ENCODE measurements around the gene SIN3B. TPM values are rescaled to one million over a fixed set of nuclear protein-coding genes. Genes with fewer than 3 reads are reported as not detected.
"Not testable (repeated sequence)": the region's sequence is repeated elsewhere in the genome, so short reads cannot be mapped to it uniquely, and the experiment has no call there.

The SIN3B gene, protein sequence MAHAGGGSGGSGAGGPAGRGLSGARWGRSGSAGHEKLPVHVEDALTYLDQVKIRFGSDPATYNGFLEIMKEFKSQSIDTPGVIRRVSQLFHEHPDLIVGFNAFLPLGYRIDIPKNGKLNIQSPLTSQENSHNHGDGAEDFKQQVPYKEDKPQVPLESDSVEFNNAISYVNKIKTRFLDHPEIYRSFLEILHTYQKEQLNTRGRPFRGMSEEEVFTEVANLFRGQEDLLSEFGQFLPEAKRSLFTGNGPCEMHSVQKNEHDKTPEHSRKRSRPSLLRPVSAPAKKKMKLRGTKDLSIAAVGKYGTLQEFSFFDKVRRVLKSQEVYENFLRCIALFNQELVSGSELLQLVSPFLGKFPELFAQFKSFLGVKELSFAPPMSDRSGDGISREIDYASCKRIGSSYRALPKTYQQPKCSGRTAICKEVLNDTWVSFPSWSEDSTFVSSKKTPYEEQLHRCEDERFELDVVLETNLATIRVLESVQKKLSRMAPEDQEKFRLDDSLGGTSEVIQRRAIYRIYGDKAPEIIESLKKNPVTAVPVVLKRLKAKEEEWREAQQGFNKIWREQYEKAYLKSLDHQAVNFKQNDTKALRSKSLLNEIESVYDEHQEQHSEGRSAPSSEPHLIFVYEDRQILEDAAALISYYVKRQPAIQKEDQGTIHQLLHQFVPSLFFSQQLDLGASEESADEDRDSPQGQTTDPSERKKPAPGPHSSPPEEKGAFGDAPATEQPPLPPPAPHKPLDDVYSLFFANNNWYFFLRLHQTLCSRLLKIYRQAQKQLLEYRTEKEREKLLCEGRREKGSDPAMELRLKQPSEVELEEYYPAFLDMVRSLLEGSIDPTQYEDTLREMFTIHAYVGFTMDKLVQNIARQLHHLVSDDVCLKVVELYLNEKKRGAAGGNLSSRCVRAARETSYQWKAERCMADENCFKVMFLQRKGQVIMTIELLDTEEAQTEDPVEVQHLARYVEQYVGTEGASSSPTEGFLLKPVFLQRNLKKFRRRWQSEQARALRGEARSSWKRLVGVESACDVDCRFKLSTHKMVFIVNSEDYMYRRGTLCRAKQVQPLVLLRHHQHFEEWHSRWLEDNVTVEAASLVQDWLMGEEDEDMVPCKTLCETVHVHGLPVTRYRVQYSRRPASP
- polyA plus RNA-seq (ENCODE audit: insufficient read length in 12 of 12), result 10 to 100 TPM in 11 of 12 donors, not detected in 1; 29.9 to 62.6 (median 36.1) TPM
- long read RNA-seq, donor 1, full-length matches to known transcripts, result 5 of 15 reads
- long read RNA-seq, donor 1, partial matches to known transcripts, result 10 of 15 reads
- long read RNA-seq, donor 1, other reads (novel, unspliced or antisense), result 0 of 15 reads
- long read RNA-seq, donor 2, full-length matches to known transcripts, result 2 of 7 reads
- long read RNA-seq, donor 2, partial matches to known transcripts, result 5 of 7 reads
- long read RNA-seq, donor 2, other reads (novel, unspliced or antisense), result 0 of 7 reads
- long read RNA-seq, donor 3, partial matches to known transcripts, result 0 of 2 reads
- long read RNA-seq, donor 3, other reads (novel, unspliced or antisense), result 0 of 2 reads
- long read RNA-seq, donor 4, partial matches to known transcripts, result 0 of 5 reads
- long read RNA-seq, donor 4, other reads (novel, unspliced or antisense), result 0 of 5 reads
- long read RNA-seq, donor 5, full-length matches to known transcripts, result 11 of 36 reads
- long read RNA-seq, donor 5, partial matches to known transcripts, result 25 of 36 reads
- long read RNA-seq, donor 5, other reads (novel, unspliced or antisense), result 0 of 36 reads
- long read RNA-seq, donor 6, partial matches to known transcripts, result 0 of 3 reads
- long read RNA-seq, donor 6, other reads (novel, unspliced or antisense), result 0 of 3 reads
- long read RNA-seq, donor 7, full-length matches to known transcripts, result 4 of 4 reads
- long read RNA-seq, donor 7, partial matches to known transcripts, result 0 of 4 reads
- long read RNA-seq, donor 7, other reads (novel, unspliced or antisense), result 0 of 4 reads
- long read RNA-seq, donor 8, full-length matches to known transcripts, result 11 of 34 reads
- long read RNA-seq, donor 8, partial matches to known transcripts, result 23 of 34 reads
- long read RNA-seq, donor 8, other reads (novel, unspliced or antisense), result 0 of 34 reads
- long read RNA-seq, donor 9, partial matches to known transcripts, result 0 of 3 reads
- long read RNA-seq, donor 9, other reads (novel, unspliced or antisense), result 0 of 3 reads
- long read RNA-seq, donor 10, full-length matches to known transcripts, result 4 of 4 reads
- long read RNA-seq, donor 10, partial matches to known transcripts, result 0 of 4 reads
- long read RNA-seq, donor 10, other reads (novel, unspliced or antisense), result 0 of 4 reads
- long read RNA-seq, donor 11, full-length matches to known transcripts, result 3 of 3 reads
- long read RNA-seq, donor 11, partial matches to known transcripts, result 0 of 3 reads
- long read RNA-seq, donor 11, other reads (novel, unspliced or antisense), result 0 of 3 reads

DNA sequence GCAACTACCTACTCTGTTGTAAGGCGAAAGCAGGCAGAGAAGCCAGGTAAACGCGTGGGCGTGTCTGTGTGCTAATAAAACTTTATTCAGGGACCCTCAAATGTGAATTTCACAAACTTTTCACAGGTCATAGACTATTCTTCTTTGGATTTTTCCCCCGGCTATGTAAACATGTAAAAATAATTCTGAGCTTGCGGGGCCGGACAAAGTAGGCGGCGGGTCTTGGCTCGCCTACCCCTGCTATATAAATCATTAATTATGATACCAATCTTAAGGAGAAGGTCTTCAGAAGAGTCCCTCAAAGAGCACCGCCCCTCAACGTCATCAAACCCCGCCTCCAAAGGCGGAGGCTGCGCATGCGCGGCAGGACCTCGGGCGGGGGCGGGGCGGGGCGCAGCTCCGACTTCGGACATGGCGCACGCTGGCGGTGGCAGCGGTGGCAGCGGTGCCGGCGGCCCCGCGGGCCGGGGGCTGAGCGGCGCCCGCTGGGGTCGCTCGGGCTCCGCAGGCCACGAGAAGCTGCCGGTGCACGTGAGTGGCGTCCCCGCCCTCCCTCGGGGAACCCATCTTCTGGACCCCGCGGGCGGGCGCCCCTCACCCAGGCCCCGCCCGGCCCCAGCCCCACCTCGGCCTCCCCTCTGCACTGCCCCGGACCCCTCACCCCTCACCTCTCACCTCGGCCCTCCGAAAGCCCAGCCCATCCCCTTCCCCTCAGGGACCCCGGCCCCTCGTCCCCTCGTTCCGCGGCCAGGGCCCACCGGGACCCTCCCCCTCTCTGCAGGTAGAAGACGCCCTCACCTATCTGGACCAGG is at the start of gene SIN3B:
Gene SIN3B (plus strand): TSS at position 389 of the 812 bp plus-strand sequence. CDS start 23 bp downstream, at position 412.
- DNase-seq, result peak; percentile 92

DNA sequence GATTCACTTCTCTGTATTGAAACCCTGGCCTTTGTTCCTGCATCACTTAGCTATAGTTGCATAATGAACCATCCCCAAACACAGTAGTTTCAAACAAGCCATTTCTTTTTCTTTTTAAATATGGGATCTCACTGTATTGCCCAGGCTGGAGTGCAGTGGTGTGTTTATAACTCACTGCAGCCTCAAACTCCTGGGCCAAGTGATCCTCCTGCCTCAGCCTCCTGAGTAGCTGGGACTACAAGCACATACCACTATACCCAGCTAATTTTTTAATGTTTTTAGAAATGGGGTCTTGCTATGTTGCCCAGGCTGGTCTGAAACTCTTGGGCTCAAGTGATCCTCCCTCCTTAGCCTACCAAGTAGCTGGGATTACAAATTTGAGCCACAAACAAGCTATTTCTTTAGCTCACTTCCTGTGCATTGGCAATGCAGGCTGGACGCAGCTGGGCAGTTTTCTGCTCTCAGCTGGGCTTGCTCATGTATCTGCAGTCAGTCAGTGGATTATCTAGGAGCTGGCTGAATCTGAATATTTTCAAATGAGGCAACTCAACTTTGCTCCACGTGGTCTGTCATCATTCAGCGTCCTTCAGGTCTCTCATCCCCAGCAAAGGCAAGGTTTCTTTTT is 49.5 kb upstream of the SIN3B start:
- no peak for DNase-seq

DNA sequence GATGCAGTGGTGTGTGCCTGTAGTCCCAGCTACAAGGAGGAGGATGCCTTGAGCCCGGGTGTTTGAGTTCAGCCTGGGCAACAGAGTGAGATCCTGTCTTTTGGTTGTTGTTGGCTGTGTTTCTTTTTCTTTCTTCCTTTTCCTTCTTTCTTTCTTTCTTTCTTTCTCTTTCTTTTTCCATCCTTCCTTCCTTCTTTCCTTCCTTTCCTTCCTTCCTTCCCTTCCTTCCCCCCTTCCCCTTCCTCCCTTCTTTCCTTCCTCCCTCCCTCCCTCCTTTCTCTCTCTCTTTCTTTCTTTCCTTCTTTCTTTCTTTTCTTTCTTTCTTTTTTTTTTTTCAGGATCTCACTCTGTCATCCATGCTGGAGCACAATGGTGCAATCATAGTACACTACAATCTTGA is 46.5 kb upstream of the SIN3B start:
- DNase-seq, result no peak

DNA sequence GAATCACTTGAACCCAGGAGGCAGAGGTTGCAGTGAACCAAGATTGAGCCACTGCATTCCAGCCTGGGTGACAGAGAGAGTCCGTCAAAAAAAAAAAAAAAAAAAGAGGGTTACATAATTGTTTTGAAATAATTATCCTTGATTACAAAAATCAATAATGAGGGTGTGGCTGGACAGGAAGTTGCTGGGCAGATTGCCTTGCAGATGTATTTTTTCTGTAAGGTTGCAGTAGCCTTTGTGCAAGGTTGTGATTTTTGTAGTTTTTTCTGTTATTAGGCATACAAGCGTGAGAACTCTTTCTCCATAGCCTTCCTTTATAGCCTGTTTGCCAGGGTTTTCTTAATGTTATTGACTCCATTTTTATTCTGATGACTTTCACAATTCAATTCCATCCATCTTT is 40.7 kb upstream of the SIN3B start:
- DNase-seq, result no peak

DNA sequence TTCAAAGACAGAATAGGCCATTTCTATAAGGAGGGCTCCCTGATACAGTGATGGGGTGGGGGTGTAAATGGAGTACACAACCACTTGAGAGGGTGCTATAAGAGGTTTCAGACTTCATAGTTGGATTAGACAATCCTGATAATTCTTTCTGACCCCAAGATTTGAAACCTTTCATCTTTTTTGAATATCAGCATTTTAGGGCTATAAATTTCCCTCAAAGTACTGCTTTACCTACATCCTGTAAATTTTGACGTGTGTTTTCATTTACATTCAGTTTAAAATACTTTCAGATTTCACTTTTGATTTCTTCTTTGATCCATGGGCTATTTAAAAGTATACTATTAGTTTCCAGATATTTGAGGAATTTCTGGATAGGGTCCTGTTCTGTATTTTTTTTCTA is 40.0 kb upstream of the SIN3B start:
- DNase-seq, result no peak

DNA sequence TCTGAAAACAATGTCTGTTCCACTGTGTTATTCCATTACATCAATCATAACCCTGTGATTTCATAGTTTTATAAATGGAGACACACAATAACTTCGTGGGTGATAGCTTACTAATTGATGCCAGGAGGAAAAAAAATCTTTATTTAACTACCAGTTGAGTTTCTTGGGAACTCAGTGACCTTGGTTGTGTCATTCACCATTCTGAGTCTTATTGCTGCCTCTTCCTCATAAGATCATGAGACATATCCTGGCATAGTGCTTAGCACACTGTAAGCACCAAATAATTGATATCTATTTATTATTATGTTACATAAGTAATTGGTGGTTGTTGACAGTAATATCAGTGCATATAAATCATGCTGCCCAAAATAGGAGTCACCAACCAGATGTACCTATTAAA is 39.1 kb upstream of the SIN3B start:
- no peak for DNase-seq

DNA sequence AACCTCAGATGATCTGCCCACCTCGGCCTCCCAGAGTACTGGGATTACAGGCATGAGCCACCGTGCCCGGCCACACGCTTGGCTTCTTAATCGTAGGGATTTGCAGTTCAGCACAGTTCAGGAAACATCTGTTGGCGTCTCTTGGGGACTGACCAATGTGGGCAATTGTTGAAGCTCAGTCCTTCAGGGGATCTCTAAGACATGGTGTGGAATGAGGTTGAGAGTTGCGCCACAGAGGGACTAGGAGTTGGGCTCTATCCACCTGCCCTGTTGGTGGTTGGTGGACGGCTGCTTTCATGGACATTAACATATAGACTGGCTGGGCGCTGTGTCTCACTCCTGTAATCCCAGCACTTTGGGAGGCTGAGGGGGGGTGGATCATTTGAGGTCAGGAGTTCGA is 37.3 kb upstream of the SIN3B start:
- DNase-seq, result no peak

DNA sequence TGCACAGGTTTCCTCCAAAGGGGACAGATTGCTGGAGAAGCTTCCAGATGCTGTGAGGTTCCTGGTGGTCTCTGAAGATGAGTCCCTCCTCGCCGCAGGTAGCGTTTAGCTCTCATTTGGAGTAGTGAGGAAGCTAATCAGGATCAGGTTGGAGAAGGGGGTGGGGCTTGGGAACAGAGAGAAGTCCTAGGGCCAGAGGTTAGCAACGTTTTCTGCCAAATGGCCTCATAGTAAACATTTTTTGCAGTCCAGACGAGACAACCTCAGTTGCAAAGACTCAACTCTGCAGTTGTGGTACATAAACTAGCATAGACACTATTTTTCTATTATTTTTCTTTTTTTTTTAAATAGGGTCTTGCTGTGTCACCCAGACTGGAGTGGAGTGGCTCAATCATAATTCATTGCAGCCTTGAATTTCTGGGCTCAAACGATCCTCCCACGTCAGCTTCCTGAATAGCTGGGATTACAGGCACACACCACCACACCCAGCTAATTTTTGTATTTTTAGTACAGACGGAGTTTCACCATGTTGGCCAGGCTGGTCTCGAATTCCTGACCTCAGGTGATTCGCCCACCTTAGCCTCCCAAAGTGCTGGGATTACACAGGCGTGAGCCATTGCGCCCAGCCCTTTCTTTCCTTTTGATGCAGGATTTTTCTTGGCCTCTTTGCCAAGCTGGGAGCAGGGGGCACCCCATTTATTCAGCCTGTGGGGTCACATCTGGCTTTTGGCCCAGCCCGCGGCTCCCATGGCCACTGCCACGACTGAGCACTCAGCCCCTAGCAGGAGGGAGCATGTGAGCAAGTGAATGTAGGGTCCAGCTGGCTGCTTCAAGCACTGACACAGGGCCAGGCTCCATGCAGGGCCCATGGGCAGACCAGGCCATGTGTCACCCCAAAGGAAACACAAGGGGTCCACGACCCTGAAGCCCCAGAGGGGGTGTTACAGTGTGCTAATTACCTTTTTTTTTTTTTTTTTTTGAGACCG is 34.4 kb upstream of the SIN3B start:
- no peak for DNase-seq

DNA sequence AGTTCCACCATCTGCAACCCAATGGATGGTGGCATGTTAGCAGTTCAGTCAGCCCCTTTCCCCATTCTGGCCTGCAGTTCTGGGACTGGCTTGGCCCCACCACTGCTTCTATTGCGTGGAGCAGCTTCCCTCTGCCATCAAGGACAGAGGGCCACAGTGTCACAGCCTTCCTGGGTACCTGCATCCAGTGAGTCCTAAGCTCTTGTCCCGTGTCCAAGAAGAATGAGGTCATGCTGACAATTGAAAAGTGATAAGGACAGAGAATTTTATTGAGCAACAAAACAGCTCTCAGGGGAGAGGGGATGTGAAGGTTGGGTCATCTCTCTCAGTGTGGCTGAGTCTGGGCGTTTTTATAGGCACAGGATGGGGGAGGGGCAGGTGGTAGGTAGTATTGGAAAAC is 33.5 kb upstream of the SIN3B start:
- no peak for DNase-seq

DNA sequence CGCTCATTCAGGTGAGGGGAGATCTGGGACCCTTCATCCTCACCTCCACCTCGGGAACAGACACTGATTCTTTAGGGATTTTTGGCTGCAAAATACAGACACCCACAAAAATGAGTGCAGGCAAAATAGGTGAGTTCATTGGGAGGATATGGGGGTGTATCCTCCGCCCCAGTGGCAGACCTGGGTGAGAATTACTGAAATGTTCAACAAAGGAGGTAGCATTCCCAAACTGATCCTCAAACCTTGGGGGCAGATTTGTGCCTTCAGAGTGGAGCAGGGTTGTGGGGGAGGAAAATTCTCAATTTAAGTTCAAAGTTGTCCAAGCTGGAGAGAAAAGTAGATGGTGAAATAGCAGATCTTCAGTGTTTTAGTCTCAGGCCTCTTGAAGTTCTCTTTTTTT is 31.3 kb upstream of the SIN3B start:
- no peak for DNase-seq

DNA sequence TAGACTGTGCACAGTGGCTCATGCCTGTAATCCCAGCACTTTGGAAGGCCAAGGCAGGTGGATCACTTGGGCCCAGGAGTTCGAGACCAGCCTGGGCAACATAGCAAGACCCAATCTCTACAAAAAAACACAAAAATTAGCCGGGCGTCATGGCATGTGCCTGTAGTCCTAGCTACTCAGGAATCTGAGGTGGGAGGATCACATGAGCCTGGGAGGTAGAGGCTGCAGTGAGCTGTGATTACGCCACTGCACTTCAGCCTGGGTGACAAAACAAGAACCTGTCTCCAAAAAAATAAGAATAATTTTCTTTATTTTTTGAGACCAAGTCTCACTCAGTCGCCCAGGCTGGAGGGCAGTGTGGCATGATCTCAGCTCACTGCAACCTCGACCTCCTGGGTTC is 30.9 kb upstream of the SIN3B start:
- DNase-seq, result not testable (repeated sequence)

DNA sequence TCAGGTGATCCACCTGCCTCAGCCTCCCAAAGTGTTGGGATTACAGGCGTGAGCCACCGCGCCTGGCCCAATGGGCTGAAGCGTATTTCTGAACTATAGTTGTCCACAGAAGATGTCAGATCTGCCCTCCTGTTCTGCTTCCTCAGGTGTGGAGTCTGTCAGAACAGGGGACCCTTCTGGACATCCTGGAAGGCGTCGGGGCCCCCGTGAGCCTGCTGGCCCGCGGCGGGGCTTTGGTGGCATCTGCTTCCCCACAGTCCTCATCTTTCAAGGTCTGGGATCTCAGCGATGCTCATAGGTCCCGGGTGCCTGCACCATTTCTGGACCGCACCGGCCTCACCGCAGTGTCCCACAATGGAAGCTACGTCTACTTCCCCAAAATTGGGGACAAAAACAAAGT is 29.5 kb upstream of the SIN3B start:
- DNase-seq, result no peak

DNA sequence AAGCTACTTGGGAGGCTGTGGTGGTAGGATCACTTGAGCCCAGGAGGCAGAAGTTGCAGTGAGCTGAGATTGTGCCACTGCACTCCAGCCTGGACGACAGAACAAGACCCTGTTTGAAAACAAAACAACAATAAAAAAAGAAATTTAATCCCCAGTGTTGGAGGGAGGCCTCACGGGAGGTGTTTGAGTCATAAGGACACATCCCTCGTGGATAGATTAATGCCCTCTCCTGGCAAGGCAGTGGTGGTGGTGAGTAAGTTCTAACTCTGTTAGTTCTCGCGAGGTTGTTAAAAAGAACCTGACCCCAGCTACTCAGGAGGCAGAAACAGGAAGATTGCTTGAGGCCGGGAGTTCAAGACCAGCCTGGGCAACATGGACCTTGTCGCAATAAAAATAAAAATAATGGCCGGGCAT is 27.6 kb upstream of the SIN3B start:
- no peak for DNase-seq

DNA sequence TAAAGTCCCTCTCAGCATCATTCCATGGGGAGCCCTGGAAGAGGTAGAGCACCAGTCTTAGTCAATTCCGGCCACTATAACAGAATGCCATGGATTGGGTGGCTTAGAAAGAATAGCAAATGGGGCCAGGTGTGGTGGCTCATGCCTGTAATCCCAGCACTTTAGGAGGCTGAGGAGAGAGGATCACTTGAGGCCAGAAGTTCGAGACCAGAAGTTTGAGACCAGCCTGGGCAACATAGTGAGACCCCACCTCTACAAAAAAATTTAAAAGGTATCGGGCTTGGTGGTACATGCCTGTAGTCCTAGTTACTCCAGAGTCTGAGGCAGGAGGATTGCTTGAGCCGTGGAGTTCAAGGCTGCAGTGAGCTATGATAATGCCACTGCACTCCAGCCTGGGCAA is 25.0 kb upstream of the SIN3B start:
- no peak for DNase-seq

DNA sequence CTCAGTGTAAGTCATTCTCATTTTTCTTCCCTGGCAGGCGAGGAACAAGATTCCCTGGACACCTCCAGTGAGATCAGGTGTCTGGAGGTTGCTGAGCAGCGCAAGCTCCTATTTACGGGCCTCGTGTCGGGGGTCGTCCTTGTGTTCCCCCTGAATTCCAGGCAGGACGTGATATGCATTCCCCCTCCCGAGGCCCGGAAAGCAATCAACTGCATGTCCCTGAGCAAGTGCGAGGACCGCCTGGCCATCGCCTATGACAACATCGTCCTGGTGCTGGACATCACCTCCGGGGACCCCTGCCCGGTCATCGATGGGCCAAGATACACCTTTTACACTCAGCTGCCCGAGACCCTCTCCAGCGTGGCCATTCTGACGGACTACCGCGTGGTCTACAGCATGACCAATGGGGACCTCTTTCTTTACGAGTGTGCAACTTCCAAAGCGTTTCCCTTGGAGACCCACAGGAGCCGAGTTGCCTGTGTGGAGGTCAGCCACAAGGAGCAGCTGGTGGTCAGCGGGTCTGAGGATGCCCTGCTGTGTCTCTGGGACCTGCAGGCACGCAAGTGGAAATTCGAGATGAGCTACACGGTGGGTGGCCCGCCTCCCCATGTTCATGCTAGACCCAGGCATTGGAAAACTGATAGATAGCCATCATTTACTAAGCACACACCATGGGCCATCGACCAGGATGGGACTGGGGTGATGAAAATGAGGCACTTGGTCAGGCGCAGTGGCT is 21.5 kb upstream of the SIN3B start:
- DNase-seq, result no peak

DNA sequence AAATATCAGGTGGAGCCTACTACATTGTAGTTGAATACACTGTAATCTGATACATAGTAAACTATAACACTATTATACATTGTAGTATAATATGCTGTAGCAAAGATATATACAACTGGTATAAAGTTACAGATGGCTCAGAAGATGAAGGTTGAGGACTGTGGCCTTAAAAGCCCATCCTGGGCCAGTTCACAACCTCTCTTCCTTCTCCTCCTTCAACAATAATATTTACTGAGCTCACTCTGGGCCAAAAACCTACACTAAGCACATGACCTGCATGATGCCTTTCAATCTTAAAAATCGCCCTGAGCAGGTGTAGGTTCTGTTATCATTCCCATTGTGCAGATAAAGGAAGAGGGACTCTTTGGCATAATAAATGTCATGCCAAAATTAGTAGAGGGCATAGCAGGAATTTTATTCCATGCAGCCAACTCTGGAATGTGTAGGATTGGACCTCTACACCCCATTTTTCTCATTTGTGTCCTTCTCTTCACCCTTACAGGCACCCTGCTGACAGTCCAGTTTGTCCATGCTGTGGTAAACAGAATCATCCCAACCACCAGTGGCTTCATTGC is 14.6 kb upstream of the SIN3B start:
- no peak for DNase-seq

Measured in muscle of arm (tissue), 14 donors.